Measurements from ENCODE around the gene MDFIC2. TPM values are rescaled to one million over a fixed set of nuclear protein-coding genes. Genes with fewer than 3 reads are reported as not detected.

MDFIC2 gene
- total and polyA plus RNA-seq, 2 experiments from 2014 or later: not detected

DNA sequence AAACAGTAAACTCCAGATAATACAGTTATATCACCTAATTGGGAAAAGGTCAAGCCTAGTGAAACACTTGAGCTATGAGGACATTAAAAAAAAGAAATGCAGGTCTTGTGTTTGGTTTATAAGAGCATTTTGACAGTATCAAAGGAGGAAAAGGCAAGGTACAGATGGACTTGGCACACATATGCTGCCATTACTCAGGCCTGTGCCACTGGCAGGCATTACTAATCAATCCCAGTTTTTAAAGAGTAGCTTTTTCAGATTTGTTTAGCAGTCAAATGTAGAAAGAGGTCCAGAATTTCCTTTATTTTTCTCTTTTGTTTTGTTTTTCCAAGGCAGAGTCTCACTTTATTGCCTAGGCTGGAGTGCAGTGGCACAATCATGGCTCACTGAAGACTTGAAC, 38.9 kb downstream of the MDFIC2 start:
- no peaks in the 10 kb centered on the region for H3K36me3 Mint-ChIP-seq (ENCODE audit: low read depth)
- no peaks in the 10 kb centered on the region for H3K9me3 Mint-ChIP-seq
- ATAC-seq (no peak), DNase-seq (ENCODE audit: low spot score) (peak; percentile 21)
- H3F3A ChIP-seq (replicated peaks; ENCODE audit: low read depth): no peaks in the 10 kb centered on the region
- H3K4me3 ChIP-seq: no peak overlapping the region
- H3K27ac ChIP-seq (ENCODE audit: low read depth): no peak overlapping the region
- no peaks in the 10 kb centered on the region for H3K27me3 ChIP-seq (ENCODE audit: insufficient read depth)
- H3K4me1 Mint-ChIP-seq: no peaks in the 10 kb centered on the region
- TF ChIP-seq ZNF331 (CRISPR knock-in tag; IDR thresholded peaks at IDR 0.05; ENCODE audit: low read depth) (no peak), JUNB (IDR thresholded peaks at IDR 0.05; ENCODE audit: unreplicated experiment) (no peak), CREB1 (CRISPR knock-in tag; IDR thresholded peaks at IDR 0.05; ENCODE audit: low read depth) (no peak), EZH2phosphoT487 (IDR thresholded peaks at IDR 0.05; ENCODE audit: unreplicated experiment) (no peak), NANOG (IDR thresholded peaks at IDR 0.05; ENCODE audit: borderline replicate concordance) (no peak), ZNF114 (CRISPR knock-in tag; IDR thresholded peaks at IDR 0.05) (no peak), POLR2AphosphoS5 (IDR thresholded peaks at IDR 0.05; ENCODE audit: low read depth) (no peak), EZH2 (IDR thresholded peaks at IDR 0.05; ENCODE audit: low read depth, unreplicated experiment) (no peak), STAT1 (IDR thresholded peaks at IDR 0.05; ENCODE audit: unreplicated experiment) (no peak)
- TF ChIP-seq, protein P1, sequence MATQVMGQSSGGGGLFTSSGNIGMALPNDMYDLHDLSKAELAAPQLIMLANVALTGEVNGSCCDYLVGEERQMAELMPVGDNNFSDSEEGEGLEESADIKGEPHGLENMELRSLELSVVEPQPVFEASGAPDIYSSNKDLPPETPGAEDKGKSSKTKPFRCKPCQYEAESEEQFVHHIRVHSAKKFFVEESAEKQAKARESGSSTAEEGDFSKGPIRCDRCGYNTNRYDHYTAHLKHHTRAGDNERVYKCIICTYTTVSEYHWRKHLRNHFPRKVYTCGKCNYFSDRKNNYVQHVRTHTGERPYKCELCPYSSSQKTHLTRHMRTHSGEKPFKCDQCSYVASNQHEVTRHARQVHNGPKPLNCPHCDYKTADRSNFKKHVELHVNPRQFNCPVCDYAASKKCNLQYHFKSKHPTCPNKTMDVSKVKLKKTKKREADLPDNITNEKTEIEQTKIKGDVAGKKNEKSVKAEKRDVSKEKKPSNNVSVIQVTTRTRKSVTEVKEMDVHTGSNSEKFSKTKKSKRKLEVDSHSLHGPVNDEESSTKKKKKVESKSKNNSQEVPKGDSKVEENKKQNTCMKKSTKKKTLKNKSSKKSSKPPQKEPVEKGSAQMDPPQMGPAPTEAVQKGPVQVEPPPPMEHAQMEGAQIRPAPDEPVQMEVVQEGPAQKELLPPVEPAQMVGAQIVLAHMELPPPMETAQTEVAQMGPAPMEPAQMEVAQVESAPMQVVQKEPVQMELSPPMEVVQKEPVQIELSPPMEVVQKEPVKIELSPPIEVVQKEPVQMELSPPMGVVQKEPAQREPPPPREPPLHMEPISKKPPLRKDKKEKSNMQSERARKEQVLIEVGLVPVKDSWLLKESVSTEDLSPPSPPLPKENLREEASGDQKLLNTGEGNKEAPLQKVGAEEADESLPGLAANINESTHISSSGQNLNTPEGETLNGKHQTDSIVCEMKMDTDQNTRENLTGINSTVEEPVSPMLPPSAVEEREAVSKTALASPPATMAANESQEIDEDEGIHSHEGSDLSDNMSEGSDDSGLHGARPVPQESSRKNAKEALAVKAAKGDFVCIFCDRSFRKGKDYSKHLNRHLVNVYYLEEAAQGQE (IDR thresholded peaks at IDR 0.05; ENCODE audit: unreplicated experiment): no peak
- TF ChIP-seq, protein P2, sequence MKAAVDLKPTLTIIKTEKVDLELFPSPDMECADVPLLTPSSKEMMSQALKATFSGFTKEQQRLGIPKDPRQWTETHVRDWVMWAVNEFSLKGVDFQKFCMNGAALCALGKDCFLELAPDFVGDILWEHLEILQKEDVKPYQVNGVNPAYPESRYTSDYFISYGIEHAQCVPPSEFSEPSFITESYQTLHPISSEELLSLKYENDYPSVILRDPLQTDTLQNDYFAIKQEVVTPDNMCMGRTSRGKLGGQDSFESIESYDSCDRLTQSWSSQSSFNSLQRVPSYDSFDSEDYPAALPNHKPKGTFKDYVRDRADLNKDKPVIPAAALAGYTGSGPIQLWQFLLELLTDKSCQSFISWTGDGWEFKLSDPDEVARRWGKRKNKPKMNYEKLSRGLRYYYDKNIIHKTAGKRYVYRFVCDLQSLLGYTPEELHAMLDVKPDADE (IDR thresholded peaks at IDR 0.05): no peak
- TF ChIP-seq, protein P3, sequence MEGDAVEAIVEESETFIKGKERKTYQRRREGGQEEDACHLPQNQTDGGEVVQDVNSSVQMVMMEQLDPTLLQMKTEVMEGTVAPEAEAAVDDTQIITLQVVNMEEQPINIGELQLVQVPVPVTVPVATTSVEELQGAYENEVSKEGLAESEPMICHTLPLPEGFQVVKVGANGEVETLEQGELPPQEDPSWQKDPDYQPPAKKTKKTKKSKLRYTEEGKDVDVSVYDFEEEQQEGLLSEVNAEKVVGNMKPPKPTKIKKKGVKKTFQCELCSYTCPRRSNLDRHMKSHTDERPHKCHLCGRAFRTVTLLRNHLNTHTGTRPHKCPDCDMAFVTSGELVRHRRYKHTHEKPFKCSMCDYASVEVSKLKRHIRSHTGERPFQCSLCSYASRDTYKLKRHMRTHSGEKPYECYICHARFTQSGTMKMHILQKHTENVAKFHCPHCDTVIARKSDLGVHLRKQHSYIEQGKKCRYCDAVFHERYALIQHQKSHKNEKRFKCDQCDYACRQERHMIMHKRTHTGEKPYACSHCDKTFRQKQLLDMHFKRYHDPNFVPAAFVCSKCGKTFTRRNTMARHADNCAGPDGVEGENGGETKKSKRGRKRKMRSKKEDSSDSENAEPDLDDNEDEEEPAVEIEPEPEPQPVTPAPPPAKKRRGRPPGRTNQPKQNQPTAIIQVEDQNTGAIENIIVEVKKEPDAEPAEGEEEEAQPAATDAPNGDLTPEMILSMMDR (conservative IDR thresholded peaks at IDR 0.05; ENCODE audit: low read depth in 2 of 2): no peak
- TF ChIP-seq, protein P4, sequence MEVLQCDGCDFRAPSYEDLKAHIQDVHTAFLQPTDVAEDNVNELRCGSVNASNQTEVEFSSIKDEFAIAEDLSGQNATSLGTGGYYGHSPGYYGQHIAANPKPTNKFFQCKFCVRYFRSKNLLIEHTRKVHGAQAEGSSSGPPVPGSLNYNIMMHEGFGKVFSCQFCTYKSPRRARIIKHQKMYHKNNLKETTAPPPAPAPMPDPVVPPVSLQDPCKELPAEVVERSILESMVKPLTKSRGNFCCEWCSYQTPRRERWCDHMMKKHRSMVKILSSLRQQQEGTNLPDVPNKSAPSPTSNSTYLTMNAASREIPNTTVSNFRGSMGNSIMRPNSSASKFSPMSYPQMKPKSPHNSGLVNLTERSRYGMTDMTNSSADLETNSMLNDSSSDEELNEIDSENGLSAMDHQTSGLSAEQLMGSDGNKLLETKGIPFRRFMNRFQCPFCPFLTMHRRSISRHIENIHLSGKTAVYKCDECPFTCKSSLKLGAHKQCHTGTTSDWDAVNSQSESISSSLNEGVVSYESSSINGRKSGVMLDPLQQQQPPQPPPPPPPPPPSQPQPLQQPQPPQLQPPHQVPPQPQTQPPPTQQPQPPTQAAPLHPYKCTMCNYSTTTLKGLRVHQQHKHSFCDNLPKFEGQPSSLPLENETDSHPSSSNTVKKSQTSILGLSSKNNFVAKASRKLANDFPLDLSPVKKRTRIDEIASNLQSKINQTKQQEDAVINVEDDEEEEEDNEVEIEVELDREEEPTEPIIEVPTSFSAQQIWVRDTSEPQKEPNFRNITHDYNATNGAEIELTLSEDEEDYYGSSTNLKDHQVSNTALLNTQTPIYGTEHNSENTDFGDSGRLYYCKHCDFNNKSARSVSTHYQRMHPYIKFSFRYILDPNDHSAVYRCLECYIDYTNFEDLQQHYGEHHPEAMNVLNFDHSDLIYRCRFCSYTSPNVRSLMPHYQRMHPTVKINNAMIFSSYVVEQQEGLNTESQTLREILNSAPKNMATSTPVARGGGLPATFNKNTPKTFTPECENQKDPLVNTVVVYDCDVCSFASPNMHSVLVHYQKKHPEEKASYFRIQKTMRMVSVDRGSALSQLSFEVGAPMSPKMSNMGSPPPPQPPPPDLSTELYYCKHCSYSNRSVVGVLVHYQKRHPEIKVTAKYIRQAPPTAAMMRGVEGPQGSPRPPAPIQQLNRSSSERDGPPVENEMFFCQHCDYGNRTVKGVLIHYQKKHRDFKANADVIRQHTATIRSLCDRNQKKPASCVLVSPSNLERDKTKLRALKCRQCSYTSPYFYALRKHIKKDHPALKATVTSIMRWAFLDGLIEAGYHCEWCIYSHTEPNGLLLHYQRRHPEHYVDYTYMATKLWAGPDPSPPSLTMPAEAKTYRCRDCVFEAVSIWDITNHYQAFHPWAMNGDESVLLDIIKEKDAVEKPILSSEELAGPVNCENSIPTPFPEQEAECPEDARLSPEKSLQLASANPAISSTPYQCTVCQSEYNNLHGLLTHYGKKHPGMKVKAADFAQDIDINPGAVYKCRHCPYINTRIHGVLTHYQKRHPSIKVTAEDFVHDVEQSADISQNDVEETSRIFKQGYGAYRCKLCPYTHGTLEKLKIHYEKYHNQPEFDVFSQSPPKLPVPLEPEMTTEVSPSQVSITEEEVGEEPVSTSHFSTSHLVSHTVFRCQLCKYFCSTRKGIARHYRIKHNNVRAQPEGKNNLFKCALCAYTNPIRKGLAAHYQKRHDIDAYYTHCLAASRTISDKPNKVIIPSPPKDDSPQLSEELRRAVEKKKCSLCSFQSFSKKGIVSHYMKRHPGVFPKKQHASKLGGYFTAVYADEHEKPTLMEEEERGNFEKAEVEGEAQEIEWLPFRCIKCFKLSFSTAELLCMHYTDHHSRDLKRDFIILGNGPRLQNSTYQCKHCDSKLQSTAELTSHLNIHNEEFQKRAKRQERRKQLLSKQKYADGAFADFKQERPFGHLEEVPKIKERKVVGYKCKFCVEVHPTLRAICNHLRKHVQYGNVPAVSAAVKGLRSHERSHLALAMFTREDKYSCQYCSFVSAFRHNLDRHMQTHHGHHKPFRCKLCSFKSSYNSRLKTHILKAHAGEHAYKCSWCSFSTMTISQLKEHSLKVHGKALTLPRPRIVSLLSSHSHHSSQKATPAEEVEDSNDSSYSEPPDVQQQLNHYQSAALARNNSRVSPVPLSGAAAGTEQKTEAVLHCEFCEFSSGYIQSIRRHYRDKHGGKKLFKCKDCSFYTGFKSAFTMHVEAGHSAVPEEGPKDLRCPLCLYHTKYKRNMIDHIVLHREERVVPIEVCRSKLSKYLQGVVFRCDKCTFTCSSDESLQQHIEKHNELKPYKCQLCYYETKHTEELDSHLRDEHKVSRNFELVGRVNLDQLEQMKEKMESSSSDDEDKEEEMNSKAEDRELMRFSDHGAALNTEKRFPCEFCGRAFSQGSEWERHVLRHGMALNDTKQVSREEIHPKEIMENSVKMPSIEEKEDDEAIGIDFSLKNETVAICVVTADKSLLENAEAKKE (CRISPR knock-in tag; IDR thresholded peaks at IDR 0.05): no peak
- H3K36me3 ChIP-seq (ENCODE audit: insufficient read depth): no peaks in the 10 kb centered on the region
- no peak overlapping the region for H3K4me3 Mint-ChIP-seq
- no peaks in the 10 kb centered on the region for H3K79me2 ChIP-seq (replicated peaks; ENCODE audit: insufficient read depth)
- H3K27me3 Mint-ChIP-seq (ENCODE audit: insufficient read depth, low read depth, poor library complexity): no peaks in the 10 kb centered on the region
- no peaks in the 10 kb centered on the region for H3K4me1 ChIP-seq (ENCODE audit: insufficient read depth)
- H2AFZ ChIP-seq: peak overlapping the region; percentile 86
- no peaks in the 10 kb centered on the region for H3K9me2 ChIP-seq (ENCODE audit: insufficient read depth)
- no peak overlapping the region for H3K27ac Mint-ChIP-seq
- H4K20me1 ChIP-seq (replicated peaks; ENCODE audit: insufficient read depth): no peaks in the 10 kb centered on the region
- no peak overlapping the region for H3K4me2 ChIP-seq
